Measurements from ENCODE around the gene CEP104. TPM values are rescaled to one million over a fixed set of nuclear protein-coding genes. Genes with fewer than 3 reads are reported as not detected.

CEP104 gene
- polyA plus RNA-seq, 1 of the 3 experiments (the other 2 are of a cell fraction): 19.2 TPM

DNA sequence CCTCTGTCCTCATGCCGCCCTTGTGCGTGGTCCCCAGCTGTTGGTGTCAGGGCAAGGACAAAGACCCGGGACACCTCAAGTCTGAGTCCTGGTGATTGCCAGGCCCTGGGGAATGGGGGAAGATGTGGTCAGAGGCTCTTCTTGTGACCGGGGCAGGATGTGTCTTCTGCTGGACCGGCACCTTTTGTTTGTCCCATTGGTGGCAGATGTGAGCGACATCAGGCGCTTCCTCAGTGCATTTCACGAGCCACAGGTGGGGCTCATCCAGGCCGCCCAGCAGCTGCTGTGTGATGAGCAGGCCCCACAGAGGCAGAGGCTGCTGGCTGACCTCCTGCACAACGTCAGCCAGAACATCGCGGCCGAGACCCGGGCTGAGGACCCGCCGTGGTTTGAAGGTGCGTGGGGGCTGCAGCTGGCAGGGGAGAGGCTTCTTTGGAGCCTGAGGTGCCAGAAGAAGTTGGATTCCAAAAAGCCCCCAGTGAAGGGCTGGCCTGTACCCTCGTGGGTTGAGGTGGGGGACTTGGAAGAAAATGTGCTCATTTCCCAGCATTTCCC, 8.7 kb upstream of the CEP104 start:
- Histone ChIP-seq H2AFZ (ENCODE audit: low read depth) (no peak overlapping the region), H3K9me3 (no peaks in the 10 kb centered on the region), H3K4me1 (ENCODE audit: control insufficient read depth in 1 of 2, insufficient read depth in 2 of 2, low read depth in 1 of 2, low read length in 1 of 2) (no peaks in the 10 kb centered on the region), H3F3A (replicated peaks; ENCODE audit: insufficient read depth) (no peaks in the 10 kb centered on the region), H3K4me3 (ENCODE audit: low read depth in 2 of 2, low read length in 1 of 2) (no peak overlapping the region), H3K4me2 (no peak overlapping the region), H3K79me2 (ENCODE audit: insufficient read depth) (no peaks in the 10 kb centered on the region), H3K36me3 (replicated peaks in 1 of 2; ENCODE audit: control insufficient read depth in 1 of 2, insufficient read depth in 2 of 2, low read length in 1 of 2) (peaks cover 0 to 2% of the 10 kb centered on the region in 2 experiments), H3K9me2 (no peaks in the 10 kb centered on the region), H4K20me1 (ENCODE audit: insufficient read depth) (no peaks in the 10 kb centered on the region), H3K27ac (ENCODE audit: low read depth in 2 of 2, low read length in 1 of 2) (no peak overlapping the region), H3K9ac (no peak overlapping the region), H3K27me3 (ENCODE audit: insufficient read depth) (no peaks in the 10 kb centered on the region)
- 84% methylated on average over 11 of the region's 18 CpGs for WGBS (ENCODE audit: low lambda C conversion rate)
- no peak for TF ChIP-seq YY1 (IDR thresholded peaks at IDR 0.05; ENCODE audit: low read depth)
- TF ChIP-seq, protein P1, sequence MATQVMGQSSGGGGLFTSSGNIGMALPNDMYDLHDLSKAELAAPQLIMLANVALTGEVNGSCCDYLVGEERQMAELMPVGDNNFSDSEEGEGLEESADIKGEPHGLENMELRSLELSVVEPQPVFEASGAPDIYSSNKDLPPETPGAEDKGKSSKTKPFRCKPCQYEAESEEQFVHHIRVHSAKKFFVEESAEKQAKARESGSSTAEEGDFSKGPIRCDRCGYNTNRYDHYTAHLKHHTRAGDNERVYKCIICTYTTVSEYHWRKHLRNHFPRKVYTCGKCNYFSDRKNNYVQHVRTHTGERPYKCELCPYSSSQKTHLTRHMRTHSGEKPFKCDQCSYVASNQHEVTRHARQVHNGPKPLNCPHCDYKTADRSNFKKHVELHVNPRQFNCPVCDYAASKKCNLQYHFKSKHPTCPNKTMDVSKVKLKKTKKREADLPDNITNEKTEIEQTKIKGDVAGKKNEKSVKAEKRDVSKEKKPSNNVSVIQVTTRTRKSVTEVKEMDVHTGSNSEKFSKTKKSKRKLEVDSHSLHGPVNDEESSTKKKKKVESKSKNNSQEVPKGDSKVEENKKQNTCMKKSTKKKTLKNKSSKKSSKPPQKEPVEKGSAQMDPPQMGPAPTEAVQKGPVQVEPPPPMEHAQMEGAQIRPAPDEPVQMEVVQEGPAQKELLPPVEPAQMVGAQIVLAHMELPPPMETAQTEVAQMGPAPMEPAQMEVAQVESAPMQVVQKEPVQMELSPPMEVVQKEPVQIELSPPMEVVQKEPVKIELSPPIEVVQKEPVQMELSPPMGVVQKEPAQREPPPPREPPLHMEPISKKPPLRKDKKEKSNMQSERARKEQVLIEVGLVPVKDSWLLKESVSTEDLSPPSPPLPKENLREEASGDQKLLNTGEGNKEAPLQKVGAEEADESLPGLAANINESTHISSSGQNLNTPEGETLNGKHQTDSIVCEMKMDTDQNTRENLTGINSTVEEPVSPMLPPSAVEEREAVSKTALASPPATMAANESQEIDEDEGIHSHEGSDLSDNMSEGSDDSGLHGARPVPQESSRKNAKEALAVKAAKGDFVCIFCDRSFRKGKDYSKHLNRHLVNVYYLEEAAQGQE (IDR thresholded peaks at IDR 0.05; ENCODE audit: low read depth, low read length): no peak
- no peak for TF ChIP-seq JUND (IDR thresholded peaks at IDR 0.05)
- TF ChIP-seq, protein P2, sequence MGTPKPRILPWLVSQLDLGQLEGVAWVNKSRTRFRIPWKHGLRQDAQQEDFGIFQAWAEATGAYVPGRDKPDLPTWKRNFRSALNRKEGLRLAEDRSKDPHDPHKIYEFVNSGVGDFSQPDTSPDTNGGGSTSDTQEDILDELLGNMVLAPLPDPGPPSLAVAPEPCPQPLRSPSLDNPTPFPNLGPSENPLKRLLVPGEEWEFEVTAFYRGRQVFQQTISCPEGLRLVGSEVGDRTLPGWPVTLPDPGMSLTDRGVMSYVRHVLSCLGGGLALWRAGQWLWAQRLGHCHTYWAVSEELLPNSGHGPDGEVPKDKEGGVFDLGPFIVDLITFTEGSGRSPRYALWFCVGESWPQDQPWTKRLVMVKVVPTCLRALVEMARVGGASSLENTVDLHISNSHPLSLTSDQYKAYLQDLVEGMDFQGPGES (IDR thresholded peaks at IDR 0.05; ENCODE audit: low read depth, low read length): no peak
- no peak for TF ChIP-seq CHD2 (IDR thresholded peaks at IDR 0.05; ENCODE audit: low read length, partially characterized antibody)
- TF ChIP-seq, protein P3, sequence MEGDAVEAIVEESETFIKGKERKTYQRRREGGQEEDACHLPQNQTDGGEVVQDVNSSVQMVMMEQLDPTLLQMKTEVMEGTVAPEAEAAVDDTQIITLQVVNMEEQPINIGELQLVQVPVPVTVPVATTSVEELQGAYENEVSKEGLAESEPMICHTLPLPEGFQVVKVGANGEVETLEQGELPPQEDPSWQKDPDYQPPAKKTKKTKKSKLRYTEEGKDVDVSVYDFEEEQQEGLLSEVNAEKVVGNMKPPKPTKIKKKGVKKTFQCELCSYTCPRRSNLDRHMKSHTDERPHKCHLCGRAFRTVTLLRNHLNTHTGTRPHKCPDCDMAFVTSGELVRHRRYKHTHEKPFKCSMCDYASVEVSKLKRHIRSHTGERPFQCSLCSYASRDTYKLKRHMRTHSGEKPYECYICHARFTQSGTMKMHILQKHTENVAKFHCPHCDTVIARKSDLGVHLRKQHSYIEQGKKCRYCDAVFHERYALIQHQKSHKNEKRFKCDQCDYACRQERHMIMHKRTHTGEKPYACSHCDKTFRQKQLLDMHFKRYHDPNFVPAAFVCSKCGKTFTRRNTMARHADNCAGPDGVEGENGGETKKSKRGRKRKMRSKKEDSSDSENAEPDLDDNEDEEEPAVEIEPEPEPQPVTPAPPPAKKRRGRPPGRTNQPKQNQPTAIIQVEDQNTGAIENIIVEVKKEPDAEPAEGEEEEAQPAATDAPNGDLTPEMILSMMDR (IDR thresholded peaks at IDR 0.05): no peak
- no peak for TF ChIP-seq POLR2AphosphoS5 (IDR thresholded peaks at IDR 0.05; ENCODE audit: low read depth, low read length)
- no peak for TF ChIP-seq RAD21 (IDR thresholded peaks at IDR 0.05; ENCODE audit: low read length)
- no peak for TF ChIP-seq GATA2 (CRISPR knock-in tag; IDR thresholded peaks at IDR 0.05)
- POLR2A ChIA-PET: no interaction called here
- no peak for DNase-seq
- CTCF ChIA-PET: no interaction called here

DNA sequence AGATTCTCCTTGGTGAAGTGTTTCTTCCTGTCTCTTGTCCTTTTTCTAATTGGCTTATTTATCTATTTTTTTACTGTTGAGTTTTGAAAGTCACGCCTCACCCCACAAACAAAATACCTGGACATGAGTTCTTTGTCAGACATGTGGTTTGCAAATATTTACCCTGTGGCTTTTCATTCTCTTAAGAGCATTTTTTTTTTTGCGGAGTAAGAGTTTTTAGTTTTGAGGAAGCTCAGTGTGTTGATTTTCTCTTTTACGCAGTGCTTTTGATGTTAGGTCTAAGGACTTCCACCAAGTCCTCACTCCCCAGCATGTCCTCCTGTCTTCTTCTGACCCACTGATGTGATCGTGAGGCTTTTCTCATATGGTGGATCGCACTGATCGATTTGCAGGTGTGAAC, 7.9 kb upstream of the CEP104 start:
- Histone ChIP-seq H3K79me2 (ENCODE audit: insufficient read depth) (no peaks in the 10 kb centered on the region), H4K20me1 (ENCODE audit: insufficient read depth) (no peaks in the 10 kb centered on the region), H3K9ac (no peak overlapping the region), H3F3A (replicated peaks; ENCODE audit: insufficient read depth) (no peaks in the 10 kb centered on the region), H3K4me3 (ENCODE audit: low read depth in 2 of 2, low read length in 1 of 2) (no peak overlapping the region), H2AFZ (ENCODE audit: low read depth) (no peak overlapping the region), H3K9me3 (no peaks in the 10 kb centered on the region), H3K9me2 (no peaks in the 10 kb centered on the region), H3K27ac (ENCODE audit: low read depth in 2 of 2, low read length in 1 of 2) (no peak overlapping the region), H3K4me2 (no peak overlapping the region), H3K4me1 (ENCODE audit: control insufficient read depth in 1 of 2, insufficient read depth in 2 of 2, low read depth in 1 of 2, low read length in 1 of 2) (no peaks in the 10 kb centered on the region), H3K27me3 (ENCODE audit: insufficient read depth) (no peaks in the 10 kb centered on the region), H3K36me3 (replicated peaks in 1 of 2; ENCODE audit: control insufficient read depth in 1 of 2, insufficient read depth in 2 of 2, low read length in 1 of 2) (peaks cover 0 to 2% of the 10 kb centered on the region in 2 experiments)
- ChIA-PET POLR2A (no interaction called here), CTCF (no interaction called here)
- no peak for DNase-seq
- WGBS (ENCODE audit: low lambda C conversion rate): 85% methylated on average over 6 of the region's 6 CpGs
- TF ChIP-seq, protein P4, sequence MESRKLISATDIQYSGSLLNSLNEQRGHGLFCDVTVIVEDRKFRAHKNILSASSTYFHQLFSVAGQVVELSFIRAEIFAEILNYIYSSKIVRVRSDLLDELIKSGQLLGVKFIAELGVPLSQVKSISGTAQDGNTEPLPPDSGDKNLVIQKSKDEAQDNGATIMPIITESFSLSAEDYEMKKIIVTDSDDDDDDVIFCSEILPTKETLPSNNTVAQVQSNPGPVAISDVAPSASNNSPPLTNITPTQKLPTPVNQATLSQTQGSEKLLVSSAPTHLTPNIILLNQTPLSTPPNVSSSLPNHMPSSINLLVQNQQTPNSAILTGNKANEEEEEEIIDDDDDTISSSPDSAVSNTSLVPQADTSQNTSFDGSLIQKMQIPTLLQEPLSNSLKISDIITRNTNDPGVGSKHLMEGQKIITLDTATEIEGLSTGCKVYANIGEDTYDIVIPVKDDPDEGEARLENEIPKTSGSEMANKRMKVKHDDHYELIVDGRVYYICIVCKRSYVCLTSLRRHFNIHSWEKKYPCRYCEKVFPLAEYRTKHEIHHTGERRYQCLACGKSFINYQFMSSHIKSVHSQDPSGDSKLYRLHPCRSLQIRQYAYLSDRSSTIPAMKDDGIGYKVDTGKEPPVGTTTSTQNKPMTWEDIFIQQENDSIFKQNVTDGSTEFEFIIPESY (IDR thresholded peaks at IDR 0.05; ENCODE audit: borderline replicate concordance, low read depth): no peak
- TF ChIP-seq GATA2 (CRISPR knock-in tag; IDR thresholded peaks at IDR 0.05): no peak
- TF ChIP-seq, protein P5, sequence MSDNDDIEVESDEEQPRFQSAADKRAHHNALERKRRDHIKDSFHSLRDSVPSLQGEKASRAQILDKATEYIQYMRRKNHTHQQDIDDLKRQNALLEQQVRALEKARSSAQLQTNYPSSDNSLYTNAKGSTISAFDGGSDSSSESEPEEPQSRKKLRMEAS (IDR thresholded peaks at IDR 0.05; ENCODE audit: low read depth): no peak
- TF ChIP-seq CHD2 (IDR thresholded peaks at IDR 0.05; ENCODE audit: low read length, partially characterized antibody): no peak
- TF ChIP-seq, protein P2 (IDR thresholded peaks at IDR 0.05; ENCODE audit: low read depth, low read length): no peak
- TF ChIP-seq EZH2phosphoT487 (IDR thresholded peaks at IDR 0.05; ENCODE audit: borderline replicate concordance, low read depth): no peak
- TF ChIP-seq, protein P6, sequence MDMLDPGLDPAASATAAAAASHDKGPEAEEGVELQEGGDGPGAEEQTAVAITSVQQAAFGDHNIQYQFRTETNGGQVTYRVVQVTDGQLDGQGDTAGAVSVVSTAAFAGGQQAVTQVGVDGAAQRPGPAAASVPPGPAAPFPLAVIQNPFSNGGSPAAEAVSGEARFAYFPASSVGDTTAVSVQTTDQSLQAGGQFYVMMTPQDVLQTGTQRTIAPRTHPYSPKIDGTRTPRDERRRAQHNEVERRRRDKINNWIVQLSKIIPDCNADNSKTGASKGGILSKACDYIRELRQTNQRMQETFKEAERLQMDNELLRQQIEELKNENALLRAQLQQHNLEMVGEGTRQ (IDR thresholded peaks at IDR 0.05; ENCODE audit: borderline replicate concordance, low read depth, low read length): no peak
- no peak for TF ChIP-seq YY1 (IDR thresholded peaks at IDR 0.05; ENCODE audit: low read depth)
- TF ChIP-seq MXI1 (IDR thresholded peaks at IDR 0.05; ENCODE audit: low read depth, low read length): no peak
- no peak for TF ChIP-seq TCF12 (IDR thresholded peaks at IDR 0.05)

Data from SK-N-SH (cell line).